ENCODE data around the gene ACSL3. TPM values are rescaled to one million over a fixed set of nuclear protein-coding genes. Genes with fewer than 3 reads are reported as not detected.

The ACSL3 gene
- total RNA-seq, 1 experiment from 2014 or later, result 100 TPM

GRCh38 chr2:222899413-222900181 is 38.8 kb downstream of the ACSL3 start:
- peaks cover 62% of the 10 kb centered on the region for H3K4me1 Mint-ChIP-seq
- H3K9me3 Mint-ChIP-seq, result no peaks in the 10 kb centered on the region
- peak; percentile 16; the same call in 1 of the 2 replicates for ATAC-seq
- CTCF ChIA-PET, result no interaction called here
- H3K4me3 Mint-ChIP-seq, result no peak overlapping the region
- H3K27me3 Mint-ChIP-seq (ENCODE audit: low read depth), result no peaks in the 10 kb centered on the region
- TF ChIP-seq TEAD1 (CRISPR knock-in tag; IDR thresholded peaks at IDR 0.05) (no peak), ATF2 (CRISPR knock-in tag; IDR thresholded peaks at IDR 0.05; ENCODE audit: borderline replicate concordance, low read depth) (no peak), ZNF317 (CRISPR knock-in tag; IDR thresholded peaks at IDR 0.05; ENCODE audit: borderline replicate concordance, low read depth) (no peak), NR1H2 (CRISPR knock-in tag; IDR thresholded peaks at IDR 0.05) (no peak), NFE2L1 (CRISPR knock-in tag; IDR thresholded peaks at IDR 0.05) (no peak), PRDM15 (CRISPR knock-in tag; IDR thresholded peaks at IDR 0.05) (no peak), ARID4B (CRISPR knock-in tag; IDR thresholded peaks at IDR 0.05; ENCODE audit: borderline replicate concordance) (no peak), ETV6 (CRISPR knock-in tag; IDR thresholded peaks at IDR 0.05) (no peak), ZNF281 (CRISPR knock-in tag; IDR thresholded peaks at IDR 0.05) (no peak), EMX1 (CRISPR knock-in tag; IDR thresholded peaks at IDR 0.05) (no peak), ZNF263 (CRISPR knock-in tag; IDR thresholded peaks at IDR 0.05; ENCODE audit: low read depth) (no peak), USF2 (CRISPR knock-in tag; IDR thresholded peaks at IDR 0.05) (no peak)
- no peaks in the 10 kb centered on the region for H3K36me3 Mint-ChIP-seq
- no peak for DNase-seq (ENCODE audit: low spot score)
- POLR2A ChIA-PET, result no interaction called here
- peak overlapping the region; percentile 82; the same call in 1 of the 2 replicates for H3K27ac Mint-ChIP-seq

All from WTC11 (cell line).